Stimulated activated CD4-positive, alpha-beta T cell treated with anti-CD3 and anti-CD28 coated beads, Interleukin-4, amount 100 ng/mL, for 48 hours (primary cell): ENCODE data around the gene TCL1B.

Source experiments
- DNase-seq, 2 donors: peaks; one replicate each; pipeline ENCODE4 v3.0.0-alpha.2; 2020; ENCODE audit warnings: low read depth in 2 of 2

The TCL1B gene

DNA sequence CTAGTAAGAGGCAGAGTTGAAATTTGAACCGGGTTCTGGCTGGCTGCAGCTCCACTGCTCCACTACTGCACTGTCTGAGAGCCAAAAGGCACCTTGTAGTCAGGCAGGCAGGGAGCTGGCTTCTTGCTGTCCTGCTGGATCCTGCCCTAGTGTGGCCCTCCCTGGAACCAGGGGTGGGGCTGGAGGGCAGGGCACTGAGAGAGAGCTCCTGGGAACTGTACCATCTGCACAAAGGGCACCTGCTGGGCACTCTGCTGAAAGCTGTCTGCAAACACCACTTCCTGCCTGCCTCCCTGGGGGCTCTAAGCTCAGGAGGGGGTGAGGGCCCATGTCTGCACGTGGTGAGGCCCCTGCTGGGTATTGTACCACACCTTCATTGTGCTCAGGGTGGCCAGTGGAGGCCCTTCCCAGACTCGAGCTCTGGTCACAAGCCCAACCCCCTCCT is 19.0 kb upstream of the TCL1B start:
- DNase-seq: no peak

DNA sequence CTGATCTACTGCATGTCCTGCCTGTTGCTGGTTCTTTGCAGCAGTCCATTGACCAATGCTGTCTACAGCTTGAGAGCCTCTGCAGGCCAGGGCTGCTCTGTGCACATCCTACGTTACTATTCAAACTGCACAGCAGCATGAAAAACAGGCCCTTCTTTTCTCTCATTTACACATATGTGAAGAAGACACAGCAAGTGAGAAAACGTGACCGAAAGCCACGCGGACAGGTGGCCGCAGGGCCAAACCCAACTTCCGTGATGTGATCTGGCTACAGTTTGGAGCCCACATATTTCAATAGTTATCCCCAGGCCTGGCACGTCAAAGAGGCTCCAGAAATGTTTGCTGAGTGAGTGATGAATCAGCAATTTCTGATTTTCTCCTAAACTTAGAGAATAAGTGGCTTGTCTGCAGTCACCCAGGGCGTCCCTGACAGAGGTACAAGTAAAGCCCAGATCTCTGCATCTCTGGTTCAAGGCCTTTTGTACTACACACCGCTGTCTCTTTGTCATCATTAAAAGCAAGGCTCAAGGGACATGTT is 17.9 kb upstream of the TCL1B start:
- DNase-seq: no peak

DNA sequence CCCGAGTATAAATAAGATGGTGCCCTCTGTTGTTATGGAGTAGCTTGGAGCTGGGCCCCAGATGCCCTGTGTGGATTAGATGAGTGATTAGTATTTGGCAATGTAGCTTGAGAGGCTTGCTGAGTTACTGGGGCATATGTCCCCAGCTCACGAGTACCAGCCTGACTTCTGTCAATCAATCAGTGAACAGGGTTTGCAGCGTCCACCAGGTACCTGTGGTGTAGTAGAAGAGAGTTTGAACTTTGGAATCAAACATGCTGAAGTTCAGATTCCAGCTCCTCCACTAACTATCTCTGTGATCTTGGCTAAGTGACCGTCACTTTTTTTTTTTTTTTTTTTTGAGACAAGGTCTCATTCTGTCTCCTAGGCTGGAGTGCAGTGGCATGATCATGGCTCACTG is 11.6 kb upstream of the TCL1B start:
- DNase-seq: no peak

DNA sequence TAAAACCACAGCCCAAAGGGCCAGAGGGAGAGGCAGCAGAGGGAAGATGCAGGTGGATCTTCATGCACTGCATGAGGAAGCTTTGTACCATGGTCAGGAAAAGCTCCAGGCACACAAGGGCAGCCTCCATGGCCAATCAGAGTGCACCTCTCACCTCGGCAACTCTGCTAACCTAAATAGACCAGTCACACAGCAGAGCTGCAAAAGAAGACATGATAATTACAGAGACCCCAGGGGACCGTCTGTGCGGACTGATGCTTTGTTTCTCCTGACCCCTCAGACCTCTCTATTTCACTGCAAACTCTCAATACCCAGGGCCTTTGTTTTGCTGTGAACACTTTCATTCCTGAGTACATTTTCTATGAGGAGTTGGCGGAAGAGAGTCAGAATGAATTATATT is 10.7 kb upstream of the TCL1B start:
- no peak for DNase-seq

DNA sequence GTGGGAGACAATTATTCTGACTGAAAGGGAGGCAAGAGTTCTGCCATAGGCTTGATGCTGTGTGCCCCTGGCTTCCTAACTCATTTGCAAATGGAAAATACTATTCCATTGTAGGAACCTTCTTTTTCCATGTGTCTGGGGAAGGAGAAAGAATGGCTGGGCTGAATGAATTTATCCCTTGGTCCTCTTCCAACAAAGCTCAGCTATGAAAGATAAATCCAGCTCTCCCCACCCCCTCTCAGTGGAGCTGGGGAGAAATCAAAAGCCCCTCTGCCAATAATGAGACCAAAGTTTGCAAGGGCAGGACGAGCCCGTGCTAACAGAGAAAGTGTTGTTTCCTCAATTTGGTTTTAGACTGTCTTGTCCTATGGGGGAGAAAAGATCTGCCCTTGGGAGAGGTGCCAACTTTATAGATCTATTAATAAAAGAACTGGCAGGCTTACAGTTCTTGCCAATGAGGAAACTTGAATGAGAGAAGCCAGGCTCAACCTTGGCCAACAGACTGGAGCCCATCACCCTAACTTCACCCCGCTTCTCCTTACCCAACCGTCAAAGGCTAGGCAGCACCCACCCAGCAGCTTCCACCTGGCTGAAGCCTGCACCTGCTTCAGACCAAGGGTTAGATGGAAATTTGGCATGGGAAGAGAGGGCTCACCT is 8.9 kb upstream of the TCL1B start:
- no peak for DNase-seq

DNA sequence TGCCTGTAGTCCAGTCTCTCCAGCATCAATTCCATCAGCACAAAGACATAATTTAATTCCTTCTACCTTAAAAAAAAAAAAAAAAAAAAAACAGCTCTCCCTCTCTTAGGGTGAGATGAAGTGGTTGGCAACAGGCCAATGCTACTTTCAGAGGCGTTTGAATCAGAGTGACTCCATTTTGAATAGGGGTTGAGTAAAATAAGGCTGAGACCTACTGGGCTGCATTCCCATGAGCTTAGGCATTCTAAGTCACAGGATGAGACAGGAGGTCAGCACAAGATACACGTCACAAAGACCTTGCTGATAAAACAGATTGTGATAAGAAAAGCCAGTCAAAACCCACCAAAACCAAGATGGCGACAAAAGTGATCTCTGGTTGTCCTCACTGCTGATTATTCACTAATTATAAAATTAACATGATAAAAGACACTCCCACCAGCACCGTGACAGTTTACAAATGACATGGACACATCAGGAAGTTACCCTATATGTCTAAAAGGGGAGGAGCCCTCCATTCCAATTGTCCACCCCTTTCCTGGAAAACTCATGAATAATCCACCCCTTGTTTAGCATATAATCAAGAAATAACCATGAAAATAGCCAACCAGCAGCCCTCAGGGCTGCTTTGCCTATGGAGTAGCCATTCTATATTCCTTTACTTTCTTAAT is 6.9 kb upstream of the TCL1B start:
- no peak for DNase-seq

DNA sequence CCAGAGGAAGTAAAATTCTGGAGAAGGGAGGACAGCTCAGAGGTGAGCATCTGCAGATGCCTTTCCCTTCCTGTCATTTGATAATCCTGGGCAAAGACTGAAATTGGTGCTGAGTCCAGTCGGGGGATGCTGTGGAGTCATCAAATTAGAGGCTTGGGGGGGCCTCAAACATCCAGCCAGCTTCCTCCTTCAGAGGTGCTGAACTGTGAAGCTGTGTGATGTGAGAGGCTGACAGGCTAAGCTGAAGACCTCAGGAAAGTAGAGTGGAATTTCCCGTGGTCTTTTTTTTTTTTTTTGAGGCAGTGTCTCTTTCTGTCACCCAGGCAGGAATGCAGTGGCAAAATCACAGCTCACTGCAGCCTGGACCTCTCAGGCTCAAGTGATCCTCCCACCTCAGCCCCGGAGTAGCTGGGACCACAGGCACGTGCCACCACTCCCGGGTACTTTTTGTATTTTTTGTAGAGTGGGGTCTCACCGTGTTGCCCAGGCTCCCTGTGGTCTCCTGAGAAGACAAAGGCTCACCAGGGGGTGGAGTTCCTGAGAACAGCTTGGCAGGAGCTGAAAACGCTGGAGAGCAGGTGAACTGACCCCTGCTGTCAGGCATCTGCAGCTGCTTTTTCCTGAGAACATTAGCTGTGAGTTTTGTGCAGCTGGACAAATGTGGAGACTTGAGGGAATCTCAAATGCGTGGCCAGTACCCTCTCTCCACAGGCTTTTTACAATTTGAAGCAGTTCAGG is 6.1 kb upstream of the TCL1B start:
- no peak for DNase-seq

DNA sequence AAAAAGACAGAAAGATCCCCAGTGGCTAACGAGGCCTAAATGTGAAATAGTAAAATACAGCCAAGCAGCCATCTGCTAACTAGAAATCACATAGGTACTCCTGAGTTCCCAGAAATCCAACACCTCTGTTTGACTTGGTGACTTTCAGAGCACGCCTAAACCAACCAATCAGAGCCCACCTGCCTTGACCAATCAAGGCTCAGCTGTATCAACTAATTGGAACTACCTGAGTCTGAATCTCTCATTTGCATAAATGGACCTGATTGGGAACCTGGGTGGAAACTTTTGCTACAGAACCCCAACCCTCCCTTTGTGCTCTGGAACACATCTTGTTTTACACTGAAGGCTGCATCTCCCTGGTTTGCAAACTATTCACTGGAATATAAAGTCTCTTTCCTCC is 5.1 kb upstream of the TCL1B start:
- no peak for DNase-seq

DNA sequence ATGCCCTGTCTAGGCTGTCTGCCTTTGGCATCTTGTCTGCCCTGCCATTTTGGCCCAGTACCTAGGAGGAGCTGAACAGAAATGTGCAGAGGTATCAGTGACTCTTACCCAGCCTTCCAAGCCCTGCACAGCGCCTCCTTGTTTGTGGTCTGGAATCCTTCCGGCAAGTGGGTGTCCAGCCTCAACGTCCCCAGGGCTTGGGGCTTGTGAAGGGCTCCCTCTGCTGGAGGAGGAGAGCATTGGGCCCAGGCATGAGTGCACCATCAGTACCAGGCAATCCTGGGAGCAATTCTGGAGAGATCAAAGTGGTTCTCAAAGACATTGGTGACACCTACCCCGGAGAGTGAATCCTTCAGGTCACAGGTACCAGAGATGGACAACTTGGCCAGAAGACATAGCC is 2.4 kb upstream of the TCL1B start:
- peak; percentile 7 to 13 for DNase-seq

DNA sequence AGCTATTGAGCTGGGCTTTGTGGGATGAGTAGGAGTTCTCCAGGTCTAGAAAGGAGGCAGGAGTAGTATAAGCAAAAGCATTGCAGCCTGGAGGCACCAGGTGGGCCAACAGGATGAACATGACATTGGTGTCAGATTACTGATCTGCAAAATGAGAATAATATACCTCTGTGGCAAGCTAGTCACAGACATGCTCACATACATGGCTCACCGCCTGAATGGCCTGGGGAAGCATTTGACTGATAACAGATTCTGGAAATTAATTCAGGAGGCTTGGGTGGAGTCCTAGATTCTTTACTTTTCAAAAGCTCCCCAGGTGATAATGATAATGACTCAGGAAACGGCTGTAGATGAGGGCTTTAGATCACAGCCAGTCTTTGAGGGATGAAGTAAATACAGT is 709 bp downstream of the TCL1B start:
- DNase-seq: no peak

DNA sequence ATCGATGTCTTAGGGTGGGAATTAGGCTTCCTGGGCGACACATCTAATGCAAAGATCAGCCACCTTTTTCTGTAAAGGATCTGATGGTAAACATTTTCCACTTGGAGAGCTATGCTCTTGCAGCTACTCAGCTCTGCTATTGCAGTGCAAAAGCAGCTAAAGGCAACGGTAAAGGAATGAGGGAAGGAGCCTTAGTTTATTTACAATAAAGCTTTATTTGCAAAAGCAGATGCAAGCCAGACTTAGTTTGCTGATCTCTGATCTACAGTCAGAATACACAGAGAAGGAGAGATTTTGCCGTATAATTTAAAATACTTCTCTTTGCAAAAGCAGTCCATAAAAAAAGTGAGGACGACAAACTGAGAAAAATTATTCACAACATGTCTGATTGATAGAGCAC is 3.2 kb downstream of the TCL1B start:
- no peak for DNase-seq

DNA sequence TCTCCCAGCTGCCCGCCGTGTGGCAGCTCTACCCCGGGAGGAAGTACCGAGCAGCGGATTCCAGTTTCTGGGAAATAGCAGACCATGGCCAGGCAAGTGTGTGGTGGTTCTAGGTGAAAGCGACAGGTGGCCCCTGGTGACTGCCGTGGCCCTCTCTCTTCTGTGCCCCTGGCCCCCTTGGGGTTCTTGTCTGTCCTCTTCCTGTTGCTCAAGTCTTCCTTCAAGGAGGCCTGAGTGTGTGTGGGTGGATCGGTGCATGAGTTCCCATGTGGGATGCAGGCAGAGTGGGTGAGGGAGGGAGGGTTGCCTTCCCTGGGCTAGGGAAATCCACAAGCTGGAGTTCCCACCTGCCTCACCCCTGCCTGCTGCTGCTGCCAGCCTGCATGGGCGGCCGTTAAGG is 4.6 kb downstream of the TCL1B start:
- DNase-seq: no peak

DNA sequence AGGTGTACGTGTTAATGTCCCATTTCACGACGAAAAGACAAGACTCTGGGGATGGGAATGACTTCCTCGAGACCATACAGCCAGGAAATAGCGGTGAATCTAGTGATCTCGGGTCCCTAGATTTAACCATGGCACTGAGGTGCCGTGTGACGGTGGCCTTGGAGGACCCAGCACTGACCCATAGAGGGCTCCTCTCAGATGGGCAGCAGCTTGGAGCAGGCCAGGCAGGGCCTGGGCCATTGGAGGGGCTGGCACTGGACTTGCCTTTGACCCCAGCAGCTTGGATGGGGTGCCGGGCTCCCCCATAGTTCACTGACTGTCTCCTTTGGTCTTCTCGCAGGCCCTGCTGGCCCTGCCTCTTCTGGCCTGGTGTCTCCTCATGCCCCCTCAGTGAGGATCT is 5.4 kb downstream of the TCL1B start:
- DNase-seq: no peak

DNA sequence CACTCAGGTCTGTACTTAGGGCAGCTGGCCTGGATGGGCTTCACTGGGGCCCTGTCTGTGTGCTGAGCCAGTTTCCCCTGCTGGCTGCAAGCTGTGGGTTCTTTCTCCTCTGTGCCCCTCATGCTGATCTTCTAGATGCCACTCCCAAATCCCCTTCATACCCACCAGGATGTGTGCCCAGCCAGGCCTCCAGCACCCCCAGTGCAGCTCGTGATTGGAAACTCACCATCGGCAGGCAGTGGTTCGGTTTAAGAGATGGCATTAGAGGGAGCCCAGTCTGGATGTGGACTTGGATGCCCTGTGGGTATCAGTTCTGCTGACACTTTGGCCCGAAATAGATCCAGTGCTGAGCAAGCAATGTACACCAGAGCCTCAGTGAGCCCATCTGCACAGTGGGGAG is 5.9 kb downstream of the TCL1B start:
- no peak for DNase-seq

DNA sequence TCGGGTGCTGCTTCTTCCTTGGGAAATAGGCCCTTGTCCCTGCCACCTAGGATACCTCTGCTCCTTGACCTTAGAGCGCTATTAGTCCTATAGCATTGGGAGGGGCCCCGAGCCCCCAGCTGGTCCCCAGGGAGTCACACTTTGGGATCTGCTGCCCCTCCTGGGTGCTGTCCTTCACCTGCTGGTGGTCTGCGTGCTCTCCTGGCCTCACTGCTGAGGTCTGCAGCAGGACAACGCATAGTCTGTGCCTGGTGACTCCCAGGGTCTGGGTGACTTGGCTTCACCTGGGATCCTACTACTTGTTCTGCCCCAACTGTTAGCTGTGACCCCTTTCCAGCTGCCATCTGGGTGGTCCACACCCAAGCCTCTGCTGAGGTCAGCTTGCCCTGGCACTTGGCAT is 8.8 kb downstream of the TCL1B start:
- no peak for DNase-seq

DNA sequence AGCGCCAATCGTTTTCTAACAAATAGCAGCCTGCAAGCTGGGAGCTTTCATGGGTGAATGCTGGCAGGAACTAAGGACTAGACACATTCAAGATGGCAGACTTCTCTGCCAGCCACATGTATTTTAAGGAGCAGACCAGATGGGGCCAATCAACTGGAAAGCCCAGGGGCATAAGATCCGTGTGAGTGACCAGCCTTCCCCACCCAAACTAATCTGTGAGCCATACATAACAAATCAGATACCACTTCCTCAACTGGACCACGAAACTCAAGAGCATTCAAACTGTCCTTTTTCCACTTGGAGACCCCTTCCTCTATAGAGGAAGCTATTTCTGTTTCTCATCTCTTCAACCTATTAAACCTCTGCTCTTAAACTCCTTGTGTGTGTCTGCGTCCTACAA is 9.7 kb downstream of the TCL1B start:
- no peak for DNase-seq

DNA sequence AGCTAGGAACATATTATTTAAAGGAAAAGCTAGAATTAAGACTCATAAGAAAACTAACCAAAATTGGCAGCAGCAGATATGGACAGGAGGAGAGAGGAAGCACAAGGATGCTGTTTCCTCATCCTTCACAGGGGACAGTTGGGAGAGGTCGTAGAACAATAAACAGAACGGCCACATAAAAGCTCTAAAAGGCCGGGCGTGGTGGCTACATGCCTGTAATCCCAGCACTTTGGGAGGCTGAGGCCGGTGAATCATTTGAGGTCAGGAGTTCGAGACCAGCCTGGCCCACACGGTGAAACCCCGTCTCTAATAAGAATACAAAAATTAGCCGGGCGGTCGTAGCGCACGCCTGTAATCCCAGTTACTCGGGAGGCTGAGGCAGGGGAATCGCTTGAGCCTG is 10.5 kb downstream of the TCL1B start:
- no peak for DNase-seq

DNA sequence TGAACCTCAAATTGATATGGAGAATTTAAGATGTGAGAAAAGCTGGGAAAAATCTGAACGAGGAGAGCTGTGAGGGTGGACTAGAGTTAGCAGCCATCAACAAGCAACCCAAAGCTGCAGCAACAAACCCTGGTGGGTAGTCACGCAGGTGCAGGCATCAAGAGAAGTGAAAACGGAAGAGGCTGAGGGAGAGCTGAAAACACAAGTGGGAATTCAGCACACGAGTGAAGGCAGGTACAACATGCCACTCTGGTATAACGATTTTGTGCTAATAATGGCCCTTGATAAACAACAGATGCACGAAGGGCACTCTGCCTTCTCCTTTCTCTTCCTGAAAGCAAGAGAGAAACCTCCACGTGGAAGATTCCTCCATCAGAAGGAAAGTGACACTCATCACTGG is 11.5 kb downstream of the TCL1B start:
- no peak for DNase-seq

DNA sequence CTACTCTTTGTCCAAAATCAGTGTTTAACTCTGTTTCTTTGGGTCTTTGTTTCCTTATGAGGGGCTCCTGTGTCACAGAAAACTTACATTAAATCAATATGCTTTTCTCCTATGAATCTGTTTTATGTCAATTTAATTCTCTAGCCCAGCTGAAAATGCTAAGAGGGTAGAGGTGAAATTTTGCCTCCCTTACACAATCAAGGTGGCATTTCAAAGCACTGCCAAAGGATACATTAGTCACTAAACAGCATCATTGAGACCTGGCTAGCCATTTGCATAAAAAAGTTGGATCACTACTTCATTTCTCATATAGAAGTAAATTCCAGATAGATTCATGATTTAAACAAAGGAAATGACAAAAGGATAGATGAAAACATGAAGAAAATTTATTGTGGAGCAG is 12.1 kb downstream of the TCL1B start:
- DNase-seq: no peak

DNA sequence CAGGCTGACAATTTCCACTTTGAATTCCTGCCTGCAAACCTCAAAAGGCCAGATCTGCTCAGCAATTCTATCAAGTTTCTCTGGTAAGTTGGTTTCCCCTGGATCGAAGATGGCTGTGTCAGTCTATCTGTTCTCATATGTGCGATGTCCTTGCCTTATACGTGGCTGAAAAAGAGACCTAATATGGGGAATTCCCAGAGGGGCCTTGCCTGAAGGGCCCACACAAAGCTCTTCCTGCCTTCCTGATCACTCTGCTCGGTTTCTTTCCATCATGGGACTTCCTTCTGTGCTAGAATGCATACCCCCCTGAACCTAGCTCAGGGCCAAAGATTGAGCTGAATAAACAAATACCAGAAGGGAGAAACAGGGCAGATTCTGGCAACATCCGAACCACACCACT is 13.2 kb downstream of the TCL1B start:
- DNase-seq: no peak

DNA sequence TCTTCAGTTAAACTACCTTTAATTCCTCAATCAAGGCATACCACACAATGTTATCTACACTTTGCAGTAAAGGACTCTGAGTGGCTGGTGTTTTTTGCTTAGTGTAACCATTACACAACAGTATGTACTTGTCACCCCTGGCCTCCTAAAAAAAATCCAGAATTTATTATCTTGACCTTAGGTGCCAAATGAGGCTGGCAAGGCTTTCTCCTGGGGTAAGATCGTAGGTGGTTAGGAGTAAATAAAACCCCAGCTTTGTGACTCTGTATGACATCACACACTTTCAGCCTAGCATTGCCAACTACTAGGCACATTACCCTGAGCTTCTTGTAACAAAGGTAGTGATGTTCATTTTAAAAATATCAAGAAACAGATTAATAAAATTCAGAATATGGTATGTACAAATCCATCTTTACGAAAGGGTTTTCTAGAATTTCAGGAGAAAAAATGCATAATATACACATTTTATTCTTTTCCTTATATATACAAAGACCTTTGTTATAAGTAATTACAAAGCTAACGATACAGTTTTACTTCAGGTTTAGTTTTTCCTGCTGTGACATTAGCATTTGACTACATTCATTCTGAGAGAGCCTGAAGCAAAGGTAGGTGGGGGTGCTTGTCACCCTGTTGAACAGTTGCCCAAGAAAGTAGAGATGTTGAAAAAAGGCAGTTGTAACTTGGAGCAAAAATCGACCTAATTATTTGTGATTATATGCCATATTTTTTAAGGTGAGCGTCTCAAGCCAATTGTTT is 14.2 kb downstream of the TCL1B start:
- DNase-seq: no peak

DNA sequence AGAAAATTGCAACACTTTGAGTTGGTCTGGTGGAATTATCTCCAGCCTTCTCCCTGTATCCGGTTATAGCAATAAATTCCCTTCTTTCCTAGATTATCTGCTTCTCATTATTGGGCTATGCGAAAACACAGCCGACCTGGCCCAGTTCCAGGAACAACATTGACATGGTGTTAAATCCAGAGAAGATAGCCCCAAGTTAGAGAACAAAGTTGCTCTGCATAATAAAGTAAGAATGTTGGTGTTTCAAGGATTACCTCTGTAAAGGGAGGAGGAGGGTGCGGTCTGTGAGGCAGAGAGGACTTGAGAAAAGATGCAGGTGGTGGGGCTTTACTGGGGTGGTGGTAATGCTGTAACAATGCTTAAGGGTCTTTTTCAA is 15.6 kb downstream of the TCL1B start:
- no peak for DNase-seq
